ENCODE results near the gene HES3.

- no peak for TF ChIP-seq POLR2A (IDR thresholded peaks at IDR 0.05)
- TF ChIP-seq CTCF (IDR thresholded peaks at IDR 0.05), result no peak
These were observed 9.4 kb downstream of the HES3 start for GRCh38 chr1:6253380-6253779.

Measured in esophagus squamous epithelium (tissue), 4 donors.